Measurements from ENCODE around the gene TSPEAR.
"Not testable (repeated sequence)": the region's sequence is repeated elsewhere in the genome, so short reads cannot be mapped to it uniquely, and the experiment has no call there.

TSPEAR gene

GRCh38 chr21:44581158-44581557, 130.2 kb downstream of the TSPEAR start:
- Histone ChIP-seq H3K36me3 (ENCODE audit: low read length) (no peaks in the 10 kb centered on the region), H3F3A (ENCODE audit: insufficient read depth) (no peaks in the 10 kb centered on the region), H3K9me3 (ENCODE audit: insufficient read depth, low read length) (peaks cover 10% of the 10 kb centered on the region; the same call in 1 of the 2 replicates), H3K79me2 (ENCODE audit: insufficient read depth, low read length) (no peaks in the 10 kb centered on the region), H3K27me3 (ENCODE audit: low read length) (no peaks in the 10 kb centered on the region), H3K4me2 (ENCODE audit: low read depth, low read length, poor library complexity, severe bottlenecking) (no peak overlapping the region), H3K4me3 (ENCODE audit: insufficient read depth, low read length, poor library complexity, severe bottlenecking) (no peak overlapping the region), H3K27ac (ENCODE audit: low read depth, low read length) (no peak overlapping the region), H3K9me2 (replicated peaks; ENCODE audit: insufficient read depth, low read length) (no peaks in the 10 kb centered on the region), H3K9ac (ENCODE audit: low read length) (no peak overlapping the region), H4K20me1 (ENCODE audit: low read depth, low read length) (no peaks in the 10 kb centered on the region), H2AFZ (ENCODE audit: low read depth, low read length, severe bottlenecking) (no peak overlapping the region)
- TF ChIP-seq EZH2phosphoT487 (conservative IDR thresholded peaks at IDR 0.05; ENCODE audit: low read length) (no peak), CTCF (IDR thresholded peaks at IDR 0.05; ENCODE audit: insufficient read depth, low read length, poor library complexity, severe bottlenecking) (no peak)

DNA sequence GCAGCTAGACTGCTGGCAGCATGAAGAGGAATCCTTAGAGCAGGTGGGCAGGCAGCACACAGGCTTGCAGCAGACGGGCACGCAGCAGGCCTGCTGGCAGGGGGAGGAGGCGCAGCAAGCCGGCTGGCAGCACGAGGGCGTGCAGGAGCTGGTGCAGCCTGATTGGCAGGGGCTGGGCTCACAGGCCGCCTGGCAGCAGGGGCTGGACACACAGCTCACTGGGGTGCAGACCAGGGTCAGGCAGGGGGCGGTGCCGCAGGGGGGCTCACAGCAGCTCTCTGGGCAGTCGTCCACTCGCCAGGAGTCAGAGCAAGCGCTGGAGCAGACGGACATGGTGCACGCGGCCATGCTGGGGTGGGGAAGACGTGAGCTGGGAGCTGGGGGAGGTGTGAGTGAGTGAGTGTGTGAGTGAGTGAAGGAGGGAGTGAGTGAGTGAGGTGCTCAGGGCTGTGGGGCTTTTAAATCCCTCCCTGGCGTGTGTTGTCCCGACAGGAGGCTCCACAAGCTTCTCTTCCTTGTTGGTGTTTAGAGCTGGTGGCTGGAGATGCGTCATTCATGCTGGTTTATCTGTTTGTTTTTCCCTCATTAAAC, 131.0 kb downstream of the TSPEAR start, which contains the start of gene KRTAP10-5:
Gene KRTAP10-5, minus strand, starts transcription at position 374 of the 591 bp plus-strand sequence. Its CDS starts 26 bp downstream, at position 348.
- H3K27me3 ChIP-seq (ENCODE audit: low read length); H3F3A ChIP-seq (ENCODE audit: insufficient read depth); H3K4me2 ChIP-seq (ENCODE audit: low read depth, low read length, poor library complexity, severe bottlenecking); H3K4me3 ChIP-seq (ENCODE audit: insufficient read depth, low read length, poor library complexity, severe bottlenecking); H3K9me3 ChIP-seq (ENCODE audit: insufficient read depth, low read length); H3K27ac ChIP-seq (ENCODE audit: low read depth, low read length); H3K9me2 ChIP-seq (replicated peaks; ENCODE audit: insufficient read depth, low read length); H4K20me1 ChIP-seq (ENCODE audit: low read depth, low read length); H3K36me3 ChIP-seq (ENCODE audit: low read length); H2AFZ ChIP-seq (ENCODE audit: low read depth, low read length, severe bottlenecking); H3K79me2 ChIP-seq (ENCODE audit: insufficient read depth, low read length); H3K9ac ChIP-seq (ENCODE audit: low read length): not testable (repeated sequence)

DNA sequence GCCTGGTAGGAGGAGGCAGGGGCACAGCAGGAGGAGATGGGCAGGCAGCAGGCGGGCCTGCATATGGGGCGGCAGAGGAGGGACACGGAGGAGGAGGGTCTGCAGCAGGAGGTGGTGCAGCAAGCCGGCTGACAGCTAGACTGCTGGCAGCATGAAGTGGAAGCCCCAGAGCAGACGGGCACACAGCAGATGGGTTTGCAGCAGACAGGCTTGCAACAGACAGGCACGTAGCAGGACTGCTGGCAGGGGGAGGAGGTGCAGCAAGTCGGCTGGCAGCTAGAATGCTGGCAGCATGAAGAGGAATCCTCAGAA, 131.6 kb downstream of the TSPEAR start:
- TF ChIP-seq EZH2phosphoT487 (conservative IDR thresholded peaks at IDR 0.05; ENCODE audit: low read length), result no peak
- TF ChIP-seq CTCF (IDR thresholded peaks at IDR 0.05; ENCODE audit: insufficient read depth, low read length, poor library complexity, severe bottlenecking), result no peak
- no peak overlapping the region for H2AFZ ChIP-seq (ENCODE audit: low read depth, low read length, severe bottlenecking)
- no peaks in the 10 kb centered on the region for H3F3A ChIP-seq (ENCODE audit: insufficient read depth)
- no peaks in the 10 kb centered on the region for H3K36me3 ChIP-seq (ENCODE audit: low read length)
- H3K27me3 ChIP-seq (ENCODE audit: low read length), result no peaks in the 10 kb centered on the region
- no peak overlapping the region for H3K4me2 ChIP-seq (ENCODE audit: low read depth, low read length, poor library complexity, severe bottlenecking)
- H4K20me1 ChIP-seq (ENCODE audit: low read depth, low read length), result no peaks in the 10 kb centered on the region
- H3K79me2 ChIP-seq (ENCODE audit: insufficient read depth, low read length), result no peaks in the 10 kb centered on the region
- no peak overlapping the region for H3K27ac ChIP-seq (ENCODE audit: low read depth, low read length)
- H3K9ac ChIP-seq (ENCODE audit: low read length), result no peak overlapping the region
- H3K9me2 ChIP-seq (replicated peaks; ENCODE audit: insufficient read depth, low read length), result no peaks in the 10 kb centered on the region
- H3K9me3 ChIP-seq (ENCODE audit: insufficient read depth, low read length), result peaks cover 10% of the 10 kb centered on the region; the same call in 1 of the 2 replicates
- H3K4me3 ChIP-seq (ENCODE audit: insufficient read depth, low read length, poor library complexity, severe bottlenecking), result no peak overlapping the region

GRCh38 chr21:44579056-44579832, 132.1 kb downstream of the TSPEAR start:
- no peak for TF ChIP-seq CTCF (IDR thresholded peaks at IDR 0.05; ENCODE audit: insufficient read depth, low read length, poor library complexity, severe bottlenecking)
- TF ChIP-seq EZH2phosphoT487 (conservative IDR thresholded peaks at IDR 0.05; ENCODE audit: low read length), result no peak
- Histone ChIP-seq H2AFZ (ENCODE audit: low read depth, low read length, severe bottlenecking) (no peak overlapping the region), H3K9me2 (replicated peaks; ENCODE audit: insufficient read depth, low read length) (no peaks in the 10 kb centered on the region), H3K27me3 (ENCODE audit: low read length) (no peaks in the 10 kb centered on the region), H3K27ac (ENCODE audit: low read depth, low read length) (no peak overlapping the region), H3K9me3 (ENCODE audit: insufficient read depth, low read length) (peaks cover 10% of the 10 kb centered on the region; the same call in 1 of the 2 replicates), H3K9ac (ENCODE audit: low read length) (no peak overlapping the region), H3K79me2 (ENCODE audit: insufficient read depth, low read length) (no peaks in the 10 kb centered on the region), H3K4me3 (ENCODE audit: insufficient read depth, low read length, poor library complexity, severe bottlenecking) (no peak overlapping the region), H3K36me3 (ENCODE audit: low read length) (no peaks in the 10 kb centered on the region), H3K4me2 (ENCODE audit: low read depth, low read length, poor library complexity, severe bottlenecking) (no peak overlapping the region), H3F3A (ENCODE audit: insufficient read depth) (no peaks in the 10 kb centered on the region), H4K20me1 (ENCODE audit: low read depth, low read length) (no peaks in the 10 kb centered on the region)

Measured in SU-DHL-6 (cell line).